ENCODE measurements around the gene WDR19.
A peak's percentile ranks its signal among the peaks of the same experiment; 100 is the strongest.
"Not testable (repeated sequence)": the region's sequence is repeated elsewhere in the genome, so short reads cannot be mapped to it uniquely, and the experiment has no call there.

Gene WDR19

DNA sequence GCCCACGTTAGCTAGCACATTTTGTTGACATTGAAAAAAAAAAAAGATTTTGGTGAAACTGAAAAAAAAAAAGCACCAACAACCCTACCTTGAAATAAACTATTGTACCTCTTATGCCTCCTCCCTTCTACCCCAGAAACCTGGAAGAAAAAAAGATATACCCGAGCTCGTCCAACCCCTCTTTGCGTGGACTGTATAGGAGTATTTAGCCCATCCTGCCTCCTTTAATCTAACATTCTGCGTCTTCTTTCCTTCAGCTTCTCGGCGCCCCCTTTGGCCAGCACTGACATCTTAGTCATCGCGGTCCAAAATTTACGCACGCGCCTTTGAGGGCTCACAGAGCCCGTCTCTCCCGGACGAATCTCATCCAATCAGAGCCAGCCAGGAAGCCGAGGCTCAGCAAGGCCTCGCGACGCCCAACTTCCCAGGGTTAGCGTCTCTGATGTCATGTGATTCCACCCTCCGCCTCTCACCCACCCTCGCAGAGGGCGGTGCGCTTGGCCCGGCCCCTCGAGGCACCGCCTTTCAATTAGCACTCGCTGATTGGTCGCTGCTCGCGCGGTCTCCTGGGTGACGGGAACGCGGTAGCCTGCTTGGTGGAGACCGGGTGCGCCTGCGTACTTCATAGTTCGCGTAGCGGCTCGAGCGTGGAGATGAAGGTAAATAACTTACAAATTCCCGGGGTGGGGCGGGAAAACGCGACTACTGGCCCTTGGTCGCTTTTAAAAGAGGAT is at the start of gene WDR19:
Gene WDR19, plus strand, starts transcription at position 625 of the 734 bp plus-strand sequence. Its CDS starts 29 bp downstream, at position 654.
- DNase-seq = peak; percentile 100

DNA sequence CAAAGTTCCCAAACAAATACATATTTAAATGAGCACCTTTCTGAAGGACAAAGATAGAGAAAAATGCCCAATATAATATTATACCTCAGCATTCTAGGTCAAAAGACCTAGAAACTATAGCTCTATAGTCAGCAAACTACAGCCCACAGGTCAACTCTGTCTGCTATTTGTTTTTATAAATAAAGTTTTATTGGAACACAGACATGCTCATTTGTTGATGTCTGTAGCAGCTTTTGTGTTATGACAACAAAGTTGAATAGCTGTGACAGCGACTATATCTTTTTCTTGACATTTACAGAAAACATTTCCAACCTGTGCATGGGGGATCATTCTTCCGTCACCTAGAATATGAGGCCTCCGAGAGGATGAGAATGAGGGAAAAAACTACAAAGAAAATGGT is 48.7 kb upstream of the WDR19 start:
- DNase-seq = no peak

DNA sequence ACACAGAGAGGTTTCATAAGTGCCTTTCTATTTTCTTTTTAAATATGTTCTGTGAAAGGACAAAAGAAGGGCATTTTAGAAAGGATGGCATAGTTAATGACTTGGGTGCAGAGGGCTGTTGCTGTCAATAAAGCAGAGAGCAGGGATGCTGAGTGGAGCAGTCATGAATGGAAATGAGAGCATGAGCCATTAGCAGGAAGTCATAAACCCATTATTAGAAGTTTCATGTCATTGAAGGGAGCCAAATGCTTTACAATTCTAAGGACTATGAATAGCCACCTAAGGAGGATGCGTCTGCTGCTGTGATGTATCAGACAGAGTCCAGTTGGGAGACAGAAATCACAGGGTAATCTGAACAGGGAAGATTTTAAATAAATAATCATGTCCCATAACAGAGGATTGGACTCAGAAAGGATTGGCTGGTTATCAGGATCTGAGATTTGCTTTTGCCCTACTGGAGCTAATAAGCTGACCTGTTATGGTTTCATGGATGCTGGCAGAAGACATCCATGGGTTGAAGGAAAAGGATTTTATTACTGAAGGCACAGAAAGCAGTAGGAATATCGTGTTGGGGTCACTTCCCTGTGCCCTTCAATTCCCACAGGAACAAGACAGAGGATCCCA is 47.5 kb upstream of the WDR19 start:
- DNase-seq = no peak

DNA sequence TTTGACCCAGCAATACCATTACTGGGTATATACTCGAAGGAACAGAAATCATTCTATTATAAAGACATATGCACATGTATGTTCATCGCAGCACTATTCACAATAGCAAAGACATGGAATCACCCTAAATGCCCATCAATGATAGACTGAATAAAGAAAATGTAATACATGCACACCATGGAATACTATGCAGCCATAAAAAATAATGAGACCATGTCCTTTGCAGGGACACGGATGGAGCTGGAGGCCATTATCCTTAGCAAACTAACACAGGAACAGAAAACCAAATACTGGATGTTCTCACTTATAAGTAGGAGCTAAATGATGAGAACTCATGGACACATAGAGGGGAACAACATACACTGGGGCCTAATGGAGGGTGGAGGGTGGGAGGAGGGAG is 44.1 kb upstream of the WDR19 start:
- not testable (repeated sequence) for DNase-seq

DNA sequence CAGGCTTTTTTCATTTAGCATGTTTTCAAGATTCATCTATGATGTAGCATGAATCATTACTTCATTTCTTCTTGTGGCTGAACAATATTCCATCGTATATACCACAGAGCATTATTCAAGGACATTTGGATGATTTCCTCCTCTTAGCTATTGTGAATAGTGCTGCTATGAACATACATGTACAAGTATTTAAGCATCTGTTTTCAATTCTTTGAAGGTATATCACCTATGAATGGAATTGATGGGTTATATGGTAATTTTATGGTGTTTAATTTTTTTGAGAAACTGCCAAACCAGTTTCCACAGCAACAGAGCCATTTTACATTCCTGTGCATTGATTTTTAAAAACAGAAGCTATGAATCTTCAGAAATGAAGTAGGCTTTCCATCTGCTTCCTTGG is 36.1 kb upstream of the WDR19 start:
- no peak for DNase-seq

GRCh38 chr4:39154009-39154408 is 28.3 kb upstream of the WDR19 start:
- no peak for DNase-seq

- DNase-seq = no peak
These were observed 24.8 kb upstream of the WDR19 start for GRCh38 chr4:39157520-39157919.

DNA sequence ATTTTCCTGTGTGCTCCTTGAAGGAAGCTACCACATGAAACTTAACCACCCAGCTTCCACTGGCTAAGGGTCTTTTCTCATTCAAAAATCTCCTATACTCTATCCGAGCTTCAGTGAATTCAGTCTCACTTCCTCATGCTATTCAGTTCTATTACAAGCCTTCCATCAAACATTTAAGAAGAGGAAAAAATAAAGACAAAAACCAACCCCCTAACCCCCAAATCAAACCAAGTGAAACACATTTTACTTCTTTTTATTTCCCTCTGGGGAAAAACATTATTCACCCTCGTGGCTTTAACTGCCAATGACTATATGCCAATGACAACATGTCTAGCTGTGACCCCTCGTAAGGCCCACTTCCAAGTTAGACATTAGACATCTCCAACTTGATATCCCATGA is 16.2 kb upstream of the WDR19 start:
- DNase-seq = no peak

DNA sequence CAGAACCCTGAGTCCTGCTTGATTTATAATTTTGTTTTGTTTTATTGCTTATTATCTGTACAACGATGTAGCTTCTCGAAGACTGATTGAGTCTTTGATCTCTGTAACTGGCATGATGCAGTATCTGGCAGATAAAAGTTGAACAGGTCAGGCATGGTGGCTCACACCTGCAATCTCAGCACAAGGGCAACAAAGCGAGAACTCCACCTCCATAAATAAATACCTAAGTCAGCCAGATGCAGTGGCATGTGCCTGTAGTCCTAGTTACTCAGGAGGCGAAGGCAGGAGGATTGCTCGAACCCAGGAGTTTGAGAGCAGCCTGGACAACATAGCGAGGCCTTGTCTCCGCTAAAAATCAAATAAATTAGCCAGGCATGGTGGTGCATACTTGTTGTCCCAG is 15.7 kb upstream of the WDR19 start:
- no peak for DNase-seq

- DNase-seq = no peak
These were observed 12.9 kb upstream of the WDR19 start for GRCh38 chr4:39169426-39169825.

DNA sequence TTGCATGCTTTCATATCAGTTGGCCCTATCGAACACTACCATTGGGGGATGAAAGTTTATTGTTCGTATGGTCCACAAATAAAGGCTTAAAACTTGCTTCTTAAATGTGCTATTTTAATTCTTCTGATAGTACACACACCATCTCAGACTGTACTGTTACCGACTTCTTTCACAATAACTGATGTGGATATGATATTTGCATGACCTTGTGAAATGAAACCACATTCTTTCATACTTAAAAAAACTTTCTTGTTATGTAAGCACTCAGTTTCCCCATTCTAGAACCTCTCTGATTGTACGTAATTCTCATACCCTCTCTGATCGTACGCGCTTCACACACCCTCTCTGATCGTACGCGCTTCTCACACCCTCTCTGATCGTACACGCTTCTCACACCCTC is 12.0 kb upstream of the WDR19 start:
- no peak for DNase-seq

- DNase-seq = no peak
These were observed 3.6 kb upstream of the WDR19 start for GRCh38 chr4:39178706-39179105.

DNA sequence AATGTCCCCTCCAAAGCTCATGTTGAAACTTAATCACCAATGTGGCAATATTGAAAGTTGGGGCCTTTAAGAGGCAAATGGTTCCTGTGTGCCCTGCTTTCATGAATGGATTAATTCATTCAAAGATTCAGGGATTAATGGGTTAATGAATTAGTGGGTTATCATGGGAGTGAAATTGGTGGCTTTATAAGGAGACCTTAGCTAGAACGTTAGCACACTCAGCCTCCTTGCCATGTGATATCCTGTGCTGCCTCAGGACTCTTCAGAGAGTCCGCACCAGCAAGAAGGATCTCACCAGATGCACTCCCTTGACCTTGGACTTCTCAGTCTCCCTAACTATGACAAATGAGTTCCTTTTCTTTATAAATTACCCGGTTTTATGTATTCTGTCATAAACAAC is 2.6 kb upstream of the WDR19 start:
- DNase-seq = no peak

DNA sequence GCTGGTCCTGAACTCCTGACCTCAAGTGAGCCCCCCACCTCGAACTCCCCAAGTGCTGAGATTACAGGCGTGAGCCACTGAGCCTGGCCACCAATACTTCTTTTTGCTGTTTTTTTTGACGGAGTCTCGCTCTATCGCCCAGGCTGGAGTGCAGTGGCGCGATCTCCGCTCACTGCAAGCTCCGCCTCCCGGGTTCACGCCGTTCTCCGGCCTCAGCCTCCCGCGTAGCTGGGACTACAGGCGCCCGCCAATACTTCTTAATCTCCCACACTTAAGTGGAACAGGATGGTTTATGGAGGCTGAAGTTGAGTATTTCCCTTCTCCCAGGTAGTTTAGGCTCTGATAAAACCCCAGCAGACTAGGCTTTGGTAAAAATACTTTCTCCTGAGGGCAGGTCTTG is 1.7 kb upstream of the WDR19 start:
- not testable (repeated sequence) for DNase-seq

DNA sequence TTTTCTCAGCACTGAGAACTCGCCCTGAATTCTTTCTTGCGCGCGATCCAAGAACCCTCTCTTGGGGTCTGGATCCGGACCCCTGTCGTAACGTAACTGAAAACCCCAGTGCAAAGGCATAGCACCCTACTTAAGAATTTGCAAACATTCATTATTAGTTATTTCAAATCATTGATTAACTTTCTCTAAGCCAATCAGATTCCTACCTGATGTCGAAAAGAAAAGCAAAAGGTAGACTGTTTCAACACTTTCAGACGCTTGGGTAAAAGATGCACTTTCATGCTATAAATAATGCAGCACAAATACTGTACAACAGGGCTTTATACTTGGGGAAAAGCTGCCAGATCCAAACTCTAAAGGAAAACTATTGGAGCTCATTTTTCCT is 817 bp upstream of the WDR19 start:
- DNase-seq = no peak

- no peak for DNase-seq
These were observed 19.6 kb downstream of the WDR19 start for GRCh38 chr4:39201963-39202362.

GRCh38 chr4:39204543-39204942 is 22.2 kb downstream of the WDR19 start:
- no peak for DNase-seq

GRCh38 chr4:39205000-39205399 is 22.7 kb downstream of the WDR19 start:
- DNase-seq = no peak

DNA sequence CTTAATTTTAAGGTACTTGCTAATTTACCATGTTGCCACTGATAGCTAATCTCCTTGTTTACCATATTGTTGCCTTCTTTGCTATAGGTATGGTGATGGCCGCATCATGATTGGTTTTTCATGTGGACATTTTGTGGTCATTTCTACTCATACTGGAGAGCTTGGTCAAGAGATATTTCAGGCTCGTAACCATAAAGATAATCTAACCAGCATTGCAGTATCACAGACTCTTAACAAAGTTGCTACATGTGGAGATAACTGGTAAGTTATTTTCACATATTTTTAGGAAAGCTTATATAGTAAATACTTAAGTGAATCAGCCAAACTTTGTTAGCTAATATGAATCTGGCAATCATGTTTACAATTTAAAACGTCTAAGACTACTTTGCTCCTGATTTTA is 23.1 kb downstream of the WDR19 start:
- DNase-seq = no peak

GRCh38 chr4:39227906-39228305 is 45.6 kb downstream of the WDR19 start:
- no peak for DNase-seq

GRCh38 chr4:39228377-39228776 is 46.0 kb downstream of the WDR19 start:
- DNase-seq = no peak

DNA sequence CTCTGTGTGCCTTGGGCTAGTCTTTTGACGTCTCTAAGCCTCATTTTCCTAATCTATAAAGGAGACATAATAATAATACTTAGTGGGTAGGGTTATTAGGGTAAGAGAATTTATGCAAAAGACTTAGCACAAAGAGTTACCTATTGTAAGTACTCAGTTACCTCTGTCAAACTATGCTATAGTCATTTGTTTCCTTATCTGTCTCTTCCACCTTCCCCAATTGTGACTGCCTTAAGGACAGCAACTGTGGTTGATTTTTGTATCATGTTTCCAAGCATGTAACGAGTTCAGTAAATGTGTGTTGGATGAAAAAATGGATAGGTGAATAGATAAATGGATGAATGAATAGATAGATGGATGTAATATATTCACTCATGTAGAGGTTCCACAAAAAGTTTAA is 48.1 kb downstream of the WDR19 start:
- DNase-seq = no peak

DNA sequence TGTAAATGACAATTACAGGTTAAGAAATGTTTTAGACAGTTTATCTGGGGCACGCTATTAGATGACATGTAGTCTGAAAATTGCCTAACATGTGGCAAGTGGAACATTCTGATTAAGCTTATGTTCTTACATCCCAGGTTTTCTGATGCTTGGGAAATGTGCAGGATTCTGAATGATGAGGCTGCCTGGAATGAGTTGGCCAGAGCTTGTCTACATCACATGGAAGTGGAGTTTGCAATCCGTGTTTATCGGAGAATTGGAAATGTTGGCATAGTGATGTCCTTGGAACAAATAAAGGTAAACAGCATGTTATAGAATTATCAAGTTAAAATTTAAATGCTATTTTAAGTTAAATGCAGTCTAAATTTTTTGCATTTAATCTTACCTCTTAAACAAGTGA is 49.3 kb downstream of the WDR19 start:
- no peak for DNase-seq

DNA sequence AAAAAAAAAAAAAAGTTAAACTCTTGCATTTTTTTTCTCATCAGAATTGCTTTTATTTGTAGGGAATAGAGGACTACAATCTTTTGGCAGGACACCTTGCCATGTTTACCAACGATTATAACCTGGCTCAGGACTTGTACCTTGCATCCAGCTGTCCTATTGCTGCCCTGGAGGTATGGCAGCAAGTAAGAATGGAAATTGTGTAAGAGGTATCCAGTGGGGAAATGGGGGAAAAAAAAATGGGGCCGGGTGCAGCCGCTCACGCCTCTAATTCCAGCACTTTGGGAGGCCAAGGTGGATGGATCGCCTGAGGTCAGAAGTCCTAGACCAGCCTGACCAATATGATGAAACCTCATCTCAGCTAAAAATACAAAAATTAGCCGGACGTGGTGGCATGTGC is 49.8 kb downstream of the WDR19 start:
- no peak for DNase-seq

GRCh38 chr4:39233114-39233513 is 50.8 kb downstream of the WDR19 start:
- DNase-seq = no peak
